ENCODE results near the gene DGKG. TPM values are rescaled to one million over a fixed set of nuclear protein-coding genes. Genes with fewer than 3 reads are reported as not detected.

The DGKG gene
- total and polyA plus RNA-seq, 9 of the 15 experiments (the other 6 are each of a cell fraction or from before 2014, with no cell fraction given), result 0.01 to 0.36 (median 0.15) TPM

DNA sequence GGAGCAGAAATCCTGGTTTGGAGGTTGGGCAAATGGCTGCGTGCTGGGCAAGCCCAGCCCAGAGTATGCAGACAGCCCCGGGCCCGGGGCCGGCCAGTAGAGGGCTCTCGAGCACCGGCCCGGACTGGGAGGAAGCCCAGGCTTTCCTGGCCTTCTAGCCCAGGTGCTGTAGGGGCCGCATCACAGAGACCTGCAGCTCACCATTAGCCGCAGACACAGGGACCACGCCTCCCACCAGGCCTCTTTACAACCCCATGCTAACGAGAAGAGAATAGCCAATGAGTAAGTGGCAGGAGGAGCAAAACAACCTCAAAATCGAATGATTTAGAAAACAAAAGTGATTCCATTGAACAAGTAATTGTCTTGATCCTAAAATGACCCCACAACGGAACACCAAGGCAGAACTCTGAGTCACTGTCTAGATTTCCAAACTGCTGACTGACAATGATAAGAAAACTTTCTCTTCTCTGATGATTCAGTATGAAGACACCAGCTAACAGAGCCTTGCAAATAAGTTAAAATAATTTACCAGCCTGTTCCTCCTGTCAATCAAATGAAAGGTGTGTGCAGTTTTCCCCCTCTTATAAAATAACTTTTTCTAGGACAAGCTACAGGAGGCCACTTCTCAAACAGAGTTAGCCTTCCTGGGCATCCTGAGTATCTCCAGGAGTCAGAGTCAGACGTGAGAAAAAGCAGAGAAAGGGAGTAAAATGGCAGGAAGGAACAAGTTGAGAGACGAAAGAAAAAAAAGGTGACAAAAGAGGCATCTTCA lies 102.2 kb downstream of the DGKG start (continued):
- TF ChIP-seq, protein P1, sequence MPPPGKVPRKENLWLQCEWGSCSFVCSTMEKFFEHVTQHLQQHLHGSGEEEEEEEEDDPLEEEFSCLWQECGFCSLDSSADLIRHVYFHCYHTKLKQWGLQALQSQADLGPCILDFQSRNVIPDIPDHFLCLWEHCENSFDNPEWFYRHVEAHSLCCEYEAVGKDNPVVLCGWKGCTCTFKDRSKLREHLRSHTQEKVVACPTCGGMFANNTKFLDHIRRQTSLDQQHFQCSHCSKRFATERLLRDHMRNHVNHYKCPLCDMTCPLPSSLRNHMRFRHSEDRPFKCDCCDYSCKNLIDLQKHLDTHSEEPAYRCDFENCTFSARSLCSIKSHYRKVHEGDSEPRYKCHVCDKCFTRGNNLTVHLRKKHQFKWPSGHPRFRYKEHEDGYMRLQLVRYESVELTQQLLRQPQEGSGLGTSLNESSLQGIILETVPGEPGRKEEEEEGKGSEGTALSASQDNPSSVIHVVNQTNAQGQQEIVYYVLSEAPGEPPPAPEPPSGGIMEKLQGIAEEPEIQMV (tag; conservative IDR thresholded peaks at IDR 0.05; ENCODE audit: low read depth), result 0 out of 2 replicates have a peak, but pooled peaks have one; percentile 47
- TF ChIP-seq ELF1 (tag; IDR thresholded peaks at IDR 0.05) (0 out of 2 replicates have a peak, but pooled peaks have one; percentile 17), NELFE (IDR thresholded peaks at IDR 0.05; ENCODE audit: insufficient read depth, insufficient read length) (no peak), ZNF253 (CRISPR knock-in tag; conservative IDR thresholded peaks at IDR 0.05) (no peak), XRCC5 (IDR thresholded peaks at IDR 0.05; ENCODE audit: low read depth, low read length) (peak; percentile 65; the same call in 1 of the 2 replicates), SP1 (CRISPR knock-in tag; IDR thresholded peaks at IDR 0.05) (0 out of 2 replicates have a peak, but pooled peaks have one; percentile 18), SREBF1 (IDR thresholded peaks at IDR 0.05; ENCODE audit: borderline replicate concordance, low read depth, low read length) (no peak), RB1 (IDR thresholded peaks at IDR 0.05; ENCODE audit: low read depth) (peak; percentile 52; the same call in 1 of the 2 replicates), ETV6 (IDR thresholded peaks at IDR 0.05; ENCODE audit: borderline replicate concordance in 1 of 2, low read depth in 2 of 2, low read length in 1 of 2) (no peak), ETV6 (CRISPR knock-in tag; IDR thresholded peaks at IDR 0.05; ENCODE audit: borderline replicate concordance) (no peak), RBM15 (IDR thresholded peaks at IDR 0.05; ENCODE audit: insufficient read depth, low read length) (no peak), HDAC8 (tag; IDR thresholded peaks at IDR 0.05) (no peak), EP300 (IDR thresholded peaks at IDR 0.05; ENCODE audit: low read length) (peak; percentile 6; the same call in 1 of the 2 replicates), CCAR2 (IDR thresholded peaks at IDR 0.05; ENCODE audit: low read depth, low read length) (no peak), PHF20 (IDR thresholded peaks at IDR 0.05; ENCODE audit: partially characterized antibody) (no peak), SPI1 (IDR thresholded peaks at IDR 0.05; ENCODE audit: borderline replicate concordance, low read depth, low read length) (0 out of 2 replicates have a peak, but pooled peaks have one; percentile 25), FOSL1 (tag; conservative IDR thresholded peaks at IDR 0.05) (peak; percentile 97), ARID4B (CRISPR knock-in tag; IDR thresholded peaks at IDR 0.05) (no peak), ZNF77 (CRISPR knock-in tag; IDR thresholded peaks at IDR 0.05) (no peak)
- TF ChIP-seq, protein P2, sequence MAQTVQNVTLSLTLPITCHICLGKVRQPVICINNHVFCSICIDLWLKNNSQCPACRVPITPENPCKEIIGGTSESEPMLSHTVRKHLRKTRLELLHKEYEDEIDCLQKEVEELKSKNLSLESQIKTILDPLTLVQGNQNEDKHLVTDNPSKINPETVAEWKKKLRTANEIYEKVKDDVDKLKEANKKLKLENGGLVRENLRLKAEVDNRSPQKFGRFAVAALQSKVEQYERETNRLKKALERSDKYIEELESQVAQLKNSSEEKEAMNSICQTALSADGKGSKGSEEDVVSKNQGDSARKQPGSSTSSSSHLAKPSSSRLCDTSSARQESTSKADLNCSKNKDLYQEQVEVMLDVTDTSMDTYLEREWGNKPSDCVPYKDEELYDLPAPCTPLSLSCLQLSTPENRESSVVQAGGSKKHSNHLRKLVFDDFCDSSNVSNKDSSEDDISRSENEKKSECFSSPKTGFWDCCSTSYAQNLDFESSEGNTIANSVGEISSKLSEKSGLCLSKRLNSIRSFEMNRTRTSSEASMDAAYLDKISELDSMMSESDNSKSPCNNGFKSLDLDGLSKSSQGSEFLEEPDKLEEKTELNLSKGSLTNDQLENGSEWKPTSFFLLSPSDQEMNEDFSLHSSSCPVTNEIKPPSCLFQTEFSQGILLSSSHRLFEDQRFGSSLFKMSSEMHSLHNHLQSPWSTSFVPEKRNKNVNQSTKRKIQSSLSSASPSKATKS (CRISPR knock-in tag; IDR thresholded peaks at IDR 0.05), result no peak
